HL-60/S4 (cell line): Measurements from ENCODE around the gene TGM1.

Experiments
- in situ Hi-C: fragments of 300-500 bp; cut with MboI; formaldehyde crosslinking; loops from 2 replicates; pipeline ENCODE4 v1.14.3; 2022; ENCODE audit warnings: low sequenced_read_pairs

The TGM1 gene

GRCh38 chr14:24293525-24293924 lies 30.5 kb upstream of the TGM1 start:
- in situ Hi-C loops = loop anchor here (5.0 to 10.0 kb wide), 2 partner anchors 46 to 239 kb away; partner anchors contain the start of gene CARMIL3

- in situ Hi-C loops = loop anchor here (5.0 to 10.0 kb wide), 2 partner anchors 45 to 237 kb away; partner anchors contain the start of gene CARMIL3
These were observed 29.3 kb upstream of the TGM1 start for GRCh38 chr14:24292118-24292807.

- in situ Hi-C loops = loop anchor here (5.0 to 10.0 kb wide), 2 partner anchors 44 to 237 kb away; partner anchors contain the start of gene CARMIL3
These were observed 28.6 kb upstream of the TGM1 start for GRCh38 chr14:24291446-24292117.

GRCh38 chr14:24290746-24291145 lies 27.8 kb upstream of the TGM1 start:
- in situ Hi-C loops = loop anchor here (5.0 to 10.0 kb wide), 2 partner anchors 43 to 236 kb away; partner anchors contain the start of gene CARMIL3

- in situ Hi-C loops = loop anchor here (5.0 to 10.0 kb wide), 2 partner anchors 42 to 235 kb away; partner anchors contain the start of gene CARMIL3
These were observed 26.8 kb upstream of the TGM1 start for GRCh38 chr14:24289649-24290280.

- in situ Hi-C loops = no loop called here
These were observed 24.0 kb upstream of the TGM1 start for GRCh38 chr14:24286996-24287395.

GRCh38 chr14:24285351-24285750 lies 22.4 kb upstream of the TGM1 start:
- in situ Hi-C loops = no loop called here

GRCh38 chr14:24284501-24285035 lies 21.6 kb upstream of the TGM1 start:
- in situ Hi-C loops = no loop called here

GRCh38 chr14:24283796-24284460 lies 21.0 kb upstream of the TGM1 start:
- in situ Hi-C loops = no loop called here

- in situ Hi-C loops = no loop called here
These were observed 19.8 kb upstream of the TGM1 start for GRCh38 chr14:24282736-24283135.

- in situ Hi-C loops = no loop called here
These were observed 18.7 kb upstream of the TGM1 start for GRCh38 chr14:24281636-24282035.

GRCh38 chr14:24280797-24281460 lies 18.0 kb upstream of the TGM1 start:
- in situ Hi-C loops = no loop called here

- in situ Hi-C loops = no loop called here
These were observed 16.6 kb upstream of the TGM1 start for GRCh38 chr14:24279301-24280186.

GRCh38 chr14:24278424-24278823 lies 15.4 kb upstream of the TGM1 start:
- in situ Hi-C loops = no loop called here

GRCh38 chr14:24277606-24278321 lies 14.8 kb upstream of the TGM1 start:
- in situ Hi-C loops = no loop called here

- in situ Hi-C loops = no loop called here
These were observed 14.1 kb upstream of the TGM1 start for GRCh38 chr14:24277071-24277470.

GRCh38 chr14:24274101-24274543 lies 11.1 kb upstream of the TGM1 start:
- in situ Hi-C loops = no loop called here

GRCh38 chr14:24273422-24273998 lies 10.5 kb upstream of the TGM1 start:
- in situ Hi-C loops = no loop called here
